Stimulated activated CD4-positive, alpha-beta T cell treated with anti-CD3 and anti-CD28 coated beads, Interleukin-2, amount 100 ng/mL, for 24 hours (primary cell): Measurements from ENCODE around the gene POLG2.

Experiments
- DNase-seq, 2 donors: peaks; one replicate each; pipeline ENCODE4 v3.0.0-alpha.2; 2020

The POLG2 gene

DNA sequence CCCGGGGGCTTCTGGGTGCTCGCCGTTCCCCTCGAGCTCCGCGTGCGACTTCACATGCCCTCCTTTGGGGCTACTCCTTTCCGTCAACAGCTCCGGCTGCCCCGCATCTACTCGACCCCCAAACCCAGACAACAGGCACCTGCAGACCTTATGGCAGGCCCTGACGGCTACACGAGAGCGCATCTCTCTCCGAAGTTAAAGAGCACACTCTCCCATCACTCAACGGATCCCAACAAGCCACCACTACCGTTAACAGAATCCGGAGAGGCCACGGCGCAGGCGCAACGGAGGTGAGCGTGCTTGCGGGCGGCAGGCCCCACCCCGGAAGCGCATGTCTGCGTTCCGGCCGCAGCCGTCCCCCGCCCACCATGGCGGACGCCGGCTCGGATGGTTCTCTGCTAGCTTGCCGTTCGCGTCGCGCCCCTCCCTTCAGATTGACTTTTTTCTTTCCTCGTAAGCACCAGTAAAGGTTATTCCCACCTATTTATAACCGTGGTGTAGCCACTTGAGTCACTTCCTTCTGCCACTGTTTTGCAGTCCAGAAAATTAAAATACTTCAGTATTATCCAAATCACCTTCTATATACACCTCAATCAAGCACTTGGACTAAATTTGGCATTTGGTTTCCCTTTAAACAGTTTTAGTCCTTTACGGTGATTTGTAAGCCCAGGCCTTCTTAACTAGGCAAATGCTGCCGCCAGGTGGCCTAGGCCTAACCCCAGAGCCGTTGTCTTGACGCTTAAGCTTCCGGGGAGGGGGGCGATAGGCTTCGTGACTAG is at the start of gene POLG2:
TSS of gene POLG2 (minus strand) at position 269 of the 779 bp plus-strand sequence. CDS start at position 183, 86 bp downstream.
- DNase-seq, result peak; percentile 95 to 97

DNA sequence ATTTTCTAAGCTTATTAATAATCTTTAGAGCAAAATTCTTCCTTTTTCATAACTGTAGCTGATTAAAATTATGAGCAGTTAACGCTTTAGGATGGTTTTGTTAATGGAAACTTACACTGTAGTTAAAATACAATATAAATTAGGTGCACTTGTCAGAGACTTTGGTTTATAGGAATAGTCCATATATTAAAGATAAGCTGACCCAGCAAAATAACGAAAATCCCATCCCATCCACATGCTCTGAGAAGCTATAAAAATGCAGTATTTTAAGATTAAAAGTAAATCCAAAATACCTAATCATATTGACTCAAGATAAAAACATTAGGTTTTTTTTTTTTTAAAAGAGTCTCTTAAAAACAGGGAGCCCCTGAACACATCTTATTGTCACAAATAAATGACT is 47.9 kb upstream of the POLG2 start:
- DNase-seq, result no peak

DNA sequence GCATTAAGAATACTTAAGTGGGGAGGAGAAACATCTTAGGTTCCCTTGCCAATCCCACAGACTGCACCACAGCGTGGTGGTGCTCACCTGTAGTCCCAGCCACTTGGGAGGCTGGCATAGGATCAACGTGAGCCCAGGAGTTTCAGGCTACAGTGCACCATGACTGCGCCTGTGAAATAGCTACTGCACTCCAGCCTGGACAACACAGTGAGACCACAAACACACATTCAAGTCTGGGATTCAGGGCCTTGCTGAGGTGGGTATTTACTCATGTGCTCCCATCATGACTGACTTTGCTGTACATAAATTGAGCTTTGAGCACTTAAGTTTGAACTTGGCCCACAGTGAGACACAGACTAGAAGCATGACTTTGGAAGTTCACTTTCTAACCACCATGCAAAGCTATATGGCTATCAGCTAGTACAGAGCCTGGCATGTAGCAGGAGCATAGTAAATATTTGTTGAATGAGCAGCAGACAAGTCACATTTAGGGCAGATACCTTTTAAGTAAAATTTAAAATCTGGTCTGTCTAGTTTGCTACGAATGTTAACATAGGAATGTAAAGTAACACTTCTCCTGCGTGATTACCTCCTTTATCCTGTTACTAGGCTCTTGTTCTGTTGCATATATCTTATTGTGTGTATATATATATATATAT is 43.4 kb upstream of the POLG2 start:
- DNase-seq, result no peak

GRCh38 chr17:64538508-64539130 is 41.8 kb upstream of the POLG2 start:
- no peak for DNase-seq

DNA sequence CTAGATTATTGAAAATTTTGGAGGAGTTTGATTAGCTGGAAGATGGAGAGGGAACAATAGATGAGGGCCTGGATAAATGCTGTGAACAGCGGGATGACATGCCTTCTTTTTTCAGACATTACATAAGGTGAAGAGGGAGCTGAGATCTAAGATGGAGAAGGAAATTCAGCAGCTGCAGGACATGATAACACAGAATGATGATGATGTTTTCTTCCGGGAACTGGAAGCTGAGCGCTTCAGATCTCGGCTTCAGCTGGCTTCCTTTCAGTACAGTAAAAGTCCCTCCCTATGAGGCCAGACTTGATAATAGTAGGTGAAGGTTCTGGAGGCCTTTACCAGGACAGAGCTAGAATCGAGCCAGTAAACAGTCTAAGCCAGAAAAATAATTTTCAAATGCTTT is 40.6 kb upstream of the POLG2 start:
- DNase-seq, result no peak

GRCh38 chr17:64536913-64537312 is 40.1 kb upstream of the POLG2 start:
- DNase-seq, result no peak

GRCh38 chr17:64535357-64535756 is 38.5 kb upstream of the POLG2 start:
- DNase-seq, result no peak

GRCh38 chr17:64534187-64534586 is 37.3 kb upstream of the POLG2 start:
- no peak for DNase-seq

DNA sequence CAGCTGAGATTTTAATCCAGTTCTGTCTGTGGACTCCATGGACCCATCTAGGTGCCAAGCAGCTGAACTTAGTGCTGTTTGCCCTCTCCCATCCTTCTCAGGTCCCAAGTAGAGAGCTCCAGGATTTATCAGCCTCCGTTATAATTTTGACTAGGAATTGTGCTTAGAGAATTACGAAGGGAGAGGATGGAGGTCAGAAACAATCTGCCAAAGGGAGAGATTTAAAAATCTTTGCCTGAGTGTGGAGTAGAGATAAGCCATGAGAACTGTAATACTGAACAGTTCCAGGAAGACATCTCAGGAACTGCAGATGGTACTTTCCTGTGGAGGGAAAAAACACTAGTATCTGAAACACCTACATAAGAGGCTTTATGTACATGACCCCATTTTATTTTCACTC is 36.9 kb upstream of the POLG2 start:
- DNase-seq, result no peak

- no peak for DNase-seq
Measured at GRCh38 chr17:64532409-64532808, 35.6 kb upstream of the POLG2 start.

DNA sequence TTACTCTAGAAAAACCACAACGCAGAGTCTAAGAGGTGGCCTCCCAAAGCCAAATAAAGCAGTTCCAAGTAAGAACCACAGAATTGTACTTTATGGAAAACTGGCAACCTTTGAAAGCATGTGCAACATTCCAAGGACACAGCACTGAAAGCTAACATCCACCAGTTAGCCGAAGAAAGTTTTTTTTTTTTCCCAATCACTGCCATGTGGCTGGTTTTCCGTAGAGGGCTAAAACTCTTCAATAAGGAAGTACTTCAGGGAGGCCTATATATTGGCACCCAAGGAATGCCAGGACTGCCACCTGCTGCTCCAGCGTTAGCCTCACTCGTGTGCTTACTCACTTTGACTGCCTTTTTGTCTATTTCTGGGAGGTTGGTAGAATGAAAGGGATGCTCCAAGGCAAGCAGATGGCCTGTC is 35.1 kb upstream of the POLG2 start:
- no peak for DNase-seq

DNA sequence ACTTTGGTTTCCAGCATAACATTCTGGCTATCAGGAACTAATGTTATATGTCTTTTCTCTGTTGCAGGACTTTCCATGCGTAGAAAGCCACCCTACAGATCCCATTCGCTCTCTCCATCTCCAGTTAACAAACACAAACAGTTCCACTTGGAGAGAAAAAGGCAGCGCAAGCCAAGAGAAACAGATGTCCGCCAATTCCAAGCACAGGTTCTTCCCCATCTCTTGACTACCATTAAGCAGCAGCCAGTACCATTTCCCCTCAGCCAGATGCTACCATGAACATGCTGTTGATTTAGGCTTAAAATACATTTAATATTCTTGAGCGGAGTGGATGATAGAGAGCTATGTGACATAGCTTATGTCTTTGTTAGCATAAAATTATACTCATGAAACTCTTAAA is 32.4 kb upstream of the POLG2 start:
- DNase-seq, result no peak

DNA sequence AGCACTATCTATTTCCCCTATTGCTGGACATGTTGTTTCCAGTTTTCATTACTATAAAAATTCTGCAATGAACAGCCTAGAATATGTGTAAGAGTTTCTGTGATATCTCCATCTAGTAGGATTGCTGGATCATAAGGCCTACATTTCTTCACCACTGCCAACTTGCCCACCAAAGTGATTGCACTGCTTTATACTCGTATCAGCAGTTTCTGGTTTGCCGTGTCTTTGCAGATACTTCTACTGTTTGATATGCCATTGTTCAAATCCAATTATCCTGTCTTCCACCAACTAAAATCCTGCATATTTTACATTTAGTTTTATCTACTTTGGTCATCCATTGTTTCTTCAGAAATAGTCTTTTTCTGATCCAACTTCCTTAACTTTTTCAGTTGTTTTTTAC is 31.1 kb upstream of the POLG2 start:
- no peak for DNase-seq

GRCh38 chr17:64520359-64520758 is 23.5 kb upstream of the POLG2 start:
- DNase-seq, result no peak

DNA sequence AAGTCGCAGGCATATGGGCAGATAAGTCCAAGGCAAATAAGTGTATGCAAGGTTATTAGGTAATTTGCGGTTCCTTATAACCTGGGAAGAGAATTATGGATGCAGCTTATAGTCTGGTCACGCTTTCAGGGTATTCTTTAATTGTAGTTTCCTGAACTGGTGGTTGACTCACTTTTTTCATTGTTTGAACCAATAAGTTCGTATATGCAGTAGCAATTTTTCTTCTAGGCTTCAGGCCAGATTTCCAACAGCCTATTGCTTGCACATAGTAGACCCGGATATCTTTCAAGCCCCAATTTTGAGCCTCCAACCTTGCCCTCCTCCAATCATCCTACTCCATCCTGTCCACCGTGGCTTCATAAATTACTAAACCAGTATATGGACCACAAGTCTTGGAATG is 22.7 kb upstream of the POLG2 start:
- no peak for DNase-seq

DNA sequence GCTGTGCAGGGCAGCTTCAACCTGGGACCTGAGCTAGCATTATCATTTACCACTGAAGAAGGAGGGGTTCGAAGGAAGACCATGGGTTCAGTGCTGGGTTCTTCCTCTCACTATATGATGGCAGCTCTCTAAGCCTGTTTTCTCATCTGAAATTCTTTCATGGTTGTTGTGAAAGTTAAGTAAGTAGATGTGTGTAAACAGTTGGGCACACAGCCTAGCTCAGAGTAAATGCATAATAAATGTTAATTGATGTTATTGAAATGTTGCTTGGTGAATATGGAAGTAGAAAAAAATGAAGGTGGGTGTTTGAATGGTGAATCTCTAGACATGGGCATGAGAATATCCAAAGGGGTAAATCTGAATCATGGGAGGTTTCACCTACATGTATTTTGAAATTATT is 19.0 kb upstream of the POLG2 start:
- DNase-seq, result no peak

DNA sequence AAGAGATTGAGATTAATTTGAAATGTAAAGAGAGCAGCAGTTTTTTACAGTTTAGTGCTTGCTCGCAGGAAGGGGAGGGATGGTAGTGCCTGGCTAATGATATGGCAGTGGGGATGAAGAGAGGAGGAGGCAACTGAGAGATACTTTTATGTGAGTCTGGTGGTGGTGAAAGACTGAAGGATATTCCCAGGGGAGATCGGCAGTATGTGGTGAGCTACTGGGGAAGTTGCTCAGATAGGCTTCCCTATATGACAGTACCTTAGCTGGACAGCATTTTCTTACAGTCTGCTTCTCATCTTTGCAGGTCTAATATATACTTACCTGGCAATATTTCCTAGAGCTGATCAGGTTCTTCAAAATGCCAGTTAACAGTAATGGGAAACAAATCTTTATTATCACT is 18.6 kb upstream of the POLG2 start:
- DNase-seq, result no peak

DNA sequence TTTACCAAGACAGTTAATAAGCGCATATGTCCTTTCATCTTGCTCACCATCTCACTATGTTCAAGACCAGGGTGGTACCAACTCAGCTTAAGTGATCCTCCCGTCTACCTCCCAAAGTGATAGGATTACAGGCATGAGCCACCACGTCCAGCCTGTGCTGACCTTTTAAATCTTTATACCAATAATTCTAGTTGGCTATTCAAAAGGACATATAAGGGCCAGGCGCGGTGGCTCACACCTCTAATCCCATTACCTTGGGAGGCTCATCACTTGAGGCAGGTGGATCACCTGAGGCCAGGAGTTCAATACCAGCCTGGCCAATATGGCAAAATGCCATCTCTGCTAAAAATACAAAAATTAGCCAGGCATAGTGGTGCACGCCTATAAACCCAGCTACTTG is 12.3 kb upstream of the POLG2 start:
- DNase-seq, result no peak

- DNase-seq, result no peak
Measured at GRCh38 chr17:64508683-64509082, 11.8 kb upstream of the POLG2 start.

- DNase-seq, result peak; percentile 30 to 31
Measured at GRCh38 chr17:64507413-64507782, 10.5 kb upstream of the POLG2 start.

DNA sequence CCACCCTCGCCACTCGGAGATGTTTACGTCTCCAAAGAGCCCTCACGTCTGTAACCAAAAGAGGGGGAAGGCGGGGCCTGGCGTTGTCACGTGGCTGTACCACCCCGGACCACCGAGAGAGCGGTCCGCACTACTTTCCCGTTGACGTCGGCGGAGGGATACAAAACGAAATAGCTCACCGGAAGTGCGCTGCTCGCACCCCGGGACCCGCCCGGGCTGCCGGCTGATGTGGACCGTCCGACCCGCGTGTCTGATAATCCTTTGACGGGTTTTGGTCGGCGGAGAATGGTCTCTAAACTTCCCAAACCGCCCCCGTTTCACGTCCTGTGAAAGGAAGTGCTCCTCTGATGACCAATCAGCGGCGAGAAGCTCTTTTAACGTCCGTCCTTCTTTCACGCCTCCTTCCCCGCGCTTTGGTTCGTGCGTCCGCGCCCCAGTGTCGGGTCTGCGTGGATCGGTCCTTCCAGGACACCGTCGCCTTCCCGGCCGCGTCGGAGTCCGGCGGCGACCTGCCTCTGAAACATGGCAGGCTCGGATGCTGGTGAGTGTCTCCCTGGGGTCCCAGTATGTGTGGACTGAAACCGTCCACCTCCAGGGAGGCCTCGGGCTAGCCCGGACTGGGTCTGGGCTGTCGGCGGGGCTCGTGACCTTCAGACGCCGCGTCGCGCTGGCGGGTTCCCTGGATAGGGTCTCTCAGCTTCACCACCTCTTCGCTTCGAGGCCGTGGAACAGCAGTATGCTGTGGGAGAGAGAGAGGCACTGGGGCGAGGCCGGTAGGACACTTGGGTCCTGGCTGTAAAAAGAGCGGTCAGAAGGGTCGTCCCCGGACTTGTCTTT is 9.9 kb upstream of the POLG2 start, which contains the start of gene CEP95:
TSS of gene CEP95 (plus strand) at position 402 of the 837 bp plus-strand sequence. CDS start at position 523, 121 bp downstream.
- peak; percentile 96 for DNase-seq

GRCh38 chr17:64506201-64506575 is 9.3 kb upstream of the POLG2 start, which contains the start of gene DDX5:
DDX5 (minus strand) TSS chr17:64506289; CDS start chr17:64506119, 170 bp downstream.
- peak; percentile 98 for DNase-seq
